ENCODE measurements around the gene SNX6.
"Not testable (repeated sequence)": the region's sequence is repeated elsewhere in the genome, so short reads cannot be mapped to it uniquely, and the experiment has no call there.

Gene SNX6

DNA sequence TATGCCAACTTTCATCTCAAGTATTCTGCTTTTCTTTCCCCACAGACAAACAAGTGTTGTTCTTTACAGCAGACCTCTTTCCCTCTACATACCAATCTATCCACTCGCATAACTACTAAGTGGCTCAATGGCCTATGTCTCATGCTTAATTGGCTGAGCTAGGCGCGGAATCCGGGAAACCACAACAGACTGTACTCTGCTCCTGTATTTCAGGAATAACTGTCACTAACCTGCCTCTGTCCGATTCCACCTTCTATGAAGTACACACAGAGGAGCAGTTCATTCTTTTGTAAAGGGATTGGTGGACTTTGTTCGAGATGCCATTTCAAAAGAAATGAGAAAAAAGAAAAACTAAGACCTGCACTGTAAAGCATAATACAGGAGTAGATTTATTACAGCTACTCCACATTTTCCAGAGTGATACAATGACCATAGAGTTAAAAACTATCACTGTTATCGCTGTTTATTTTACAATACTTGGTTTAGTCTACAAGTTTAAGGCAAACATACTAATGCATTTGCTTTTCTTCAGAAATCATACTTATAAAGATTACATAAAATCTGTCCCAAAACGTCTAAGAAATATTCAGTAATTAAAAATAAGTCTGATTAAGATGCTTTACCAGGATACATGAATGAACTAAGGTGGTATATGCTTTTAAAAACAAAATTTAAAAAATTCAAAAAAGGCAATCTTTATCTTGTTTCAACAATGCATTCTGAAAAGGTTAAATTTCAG lies 67.7 kb downstream of the SNX6 start:
- DNase-seq: not testable (repeated sequence)

DNA sequence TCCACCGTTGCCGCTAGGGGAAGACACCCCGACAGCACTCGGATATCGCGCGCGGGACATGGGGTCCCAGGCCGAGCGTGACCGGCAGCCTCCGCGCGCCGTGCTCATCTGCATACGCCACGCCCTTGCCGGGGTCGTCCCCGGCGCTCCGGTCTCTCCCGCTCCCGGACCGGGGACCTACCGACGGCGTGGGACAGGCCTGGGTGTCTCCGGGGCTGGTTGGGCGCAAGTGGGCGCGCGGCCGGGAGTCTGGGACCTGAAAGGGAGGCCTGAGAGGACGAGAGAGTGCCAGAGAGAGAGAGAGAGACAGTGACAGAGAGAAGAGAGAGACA lies 73.5 kb downstream of the SNX6 start:
- not testable (repeated sequence) for DNase-seq

GRCh38 chr14:34555583-34556497 lies 74.1 kb downstream of the SNX6 start:
- DNase-seq: not testable (repeated sequence)

DNA sequence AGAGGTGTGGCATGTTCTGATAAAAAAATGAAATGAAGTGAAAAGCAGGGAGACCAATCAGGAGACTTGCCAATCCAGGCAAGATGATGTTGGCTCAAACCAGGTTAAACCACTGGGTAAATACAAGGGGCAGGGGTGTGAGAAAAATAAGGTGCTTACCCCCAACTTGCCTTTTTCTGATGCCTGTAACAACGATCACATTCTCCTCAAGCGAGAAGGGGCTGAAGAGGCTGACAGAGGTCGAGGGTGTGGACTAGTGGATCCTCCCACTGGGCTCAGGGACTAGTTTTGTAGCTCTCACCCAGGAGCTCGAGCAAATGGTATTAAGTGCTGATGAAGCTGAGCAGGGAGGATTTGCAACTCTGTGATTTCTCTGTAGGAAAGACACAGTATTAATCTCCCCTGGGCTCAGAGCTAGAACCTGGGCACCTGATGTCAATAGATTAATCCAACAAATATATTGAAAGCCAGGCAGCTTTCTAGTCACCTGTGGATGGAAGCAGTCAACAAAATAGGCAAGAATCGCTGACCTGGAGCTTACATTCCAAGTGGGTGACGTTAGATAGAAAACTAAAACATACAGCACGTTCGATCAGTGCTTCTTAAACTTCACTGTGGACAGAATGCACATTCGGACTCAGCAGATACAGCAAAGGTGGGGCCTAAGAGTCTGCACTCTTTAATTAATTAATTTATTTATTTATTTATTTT lies 75.3 kb downstream of the SNX6 start:
- DNase-seq: no peak

DNA sequence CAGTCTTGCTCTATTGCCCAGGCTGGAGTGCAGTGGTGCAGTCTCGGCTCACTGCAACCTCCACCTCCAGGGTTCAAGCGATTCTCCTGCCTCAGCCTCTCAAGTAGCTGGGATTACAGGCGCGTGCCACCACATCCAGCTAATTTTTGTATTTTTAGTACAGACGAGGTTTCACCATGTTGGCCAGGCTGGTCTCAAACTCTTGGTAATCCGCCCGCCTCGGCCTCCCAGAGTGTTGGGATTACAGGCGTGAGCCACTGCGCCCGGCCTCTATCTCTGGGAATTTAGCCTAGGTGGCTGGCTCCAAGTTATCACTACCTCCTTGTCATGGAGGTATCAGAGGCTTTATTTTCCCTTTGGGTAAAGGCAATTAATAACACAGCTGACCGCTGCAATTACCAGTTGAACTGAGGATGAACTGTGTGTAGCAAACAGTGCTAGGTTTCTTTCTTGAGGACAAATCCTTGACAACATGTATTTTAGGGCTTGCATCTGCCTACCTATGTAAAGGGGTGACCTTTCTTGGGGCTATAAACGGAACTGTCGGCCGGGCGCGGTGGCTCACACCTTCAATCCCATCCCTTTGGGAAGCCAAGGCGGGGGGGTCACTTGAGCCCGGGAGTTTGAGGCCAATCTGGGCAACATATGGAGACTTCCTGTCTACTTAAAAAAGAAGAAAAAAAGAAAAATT lies 80.5 kb downstream of the SNX6 start:
- not testable (repeated sequence) for DNase-seq

DNA sequence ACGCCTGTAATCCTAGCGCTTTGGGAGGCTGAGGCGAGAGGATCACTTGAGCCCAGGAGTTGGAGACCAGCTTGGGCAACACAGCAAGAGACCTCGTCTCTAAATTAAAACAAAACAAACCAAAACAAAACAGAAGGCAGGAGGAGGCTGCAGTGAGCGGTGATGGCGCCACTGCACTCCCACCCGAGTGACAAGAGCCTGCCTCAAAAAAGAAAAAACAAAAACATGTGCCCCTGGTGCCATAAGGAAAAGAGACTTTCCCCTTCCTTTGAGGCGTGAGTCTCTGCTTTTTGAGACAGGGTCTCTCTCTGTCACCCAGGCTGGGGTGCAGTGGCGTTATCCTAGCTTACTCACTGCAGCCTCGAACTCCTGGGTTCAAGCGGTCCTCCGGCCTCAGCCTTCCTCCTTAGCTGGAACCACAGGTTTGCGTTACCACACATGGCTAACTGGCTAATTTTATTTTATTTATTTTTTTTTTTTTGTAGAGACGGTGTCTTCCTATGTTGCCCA lies 81.4 kb downstream of the SNX6 start:
- no peak for DNase-seq

DNA sequence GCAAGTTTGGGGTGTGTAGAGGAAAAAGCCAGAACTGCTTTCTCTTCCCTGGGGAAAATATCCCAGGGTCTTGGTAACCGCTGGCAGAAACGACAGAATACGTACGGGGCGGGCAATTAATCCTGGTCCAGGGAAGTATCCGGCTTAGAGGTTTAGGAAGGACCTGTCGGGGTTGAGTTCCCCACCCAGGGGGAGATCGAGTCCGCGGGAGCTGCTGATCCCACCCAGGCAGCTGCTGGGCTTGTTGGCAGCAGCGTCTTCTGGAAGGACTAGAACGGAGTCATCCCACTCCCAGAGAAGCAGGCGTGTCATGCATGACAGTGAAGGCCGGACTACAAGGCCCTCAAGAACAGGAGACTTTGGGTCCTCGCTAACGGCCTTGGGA lies 82.8 kb downstream of the SNX6 start:
- DNase-seq: not testable (repeated sequence)

DNA sequence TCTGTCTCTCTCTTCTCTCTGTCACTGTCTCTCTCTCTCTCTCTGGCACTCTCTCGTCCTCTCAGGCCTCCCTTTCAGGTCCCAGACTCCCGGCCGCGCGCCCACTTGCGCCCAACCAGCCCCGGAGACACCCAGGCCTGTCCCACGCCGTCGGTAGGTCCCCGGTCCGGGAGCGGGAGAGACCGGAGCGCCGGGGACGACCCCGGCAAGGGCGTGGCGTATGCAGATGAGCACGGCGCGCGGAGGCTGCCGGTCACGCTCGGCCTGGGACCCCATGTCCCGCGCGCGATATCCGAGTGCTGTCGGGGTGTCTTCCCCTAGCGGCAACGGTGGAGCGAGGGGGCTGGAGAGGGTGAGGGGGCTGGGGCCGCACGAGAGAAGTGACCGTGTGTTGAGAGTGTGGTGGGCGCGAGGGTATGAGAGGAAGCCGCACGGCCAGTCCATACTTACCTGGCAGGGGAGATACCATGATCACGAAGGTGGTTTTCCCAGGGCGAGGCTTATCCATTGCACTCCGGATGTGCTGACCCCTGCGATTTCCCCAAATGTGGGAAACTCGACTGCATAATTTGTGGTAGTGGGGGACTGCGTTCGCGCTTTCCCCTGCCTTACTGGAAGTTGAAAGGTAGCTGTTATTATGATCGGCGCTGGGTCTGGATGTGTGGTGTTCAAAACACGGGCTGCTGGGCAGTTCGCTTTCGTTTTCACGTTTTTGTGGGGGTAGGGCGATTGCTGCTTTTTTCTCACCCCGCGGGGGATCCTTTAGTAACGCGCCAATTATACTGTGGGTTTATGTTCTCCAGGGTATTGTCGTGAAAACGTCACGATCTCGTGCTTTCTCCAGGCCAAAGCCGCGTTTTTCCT lies 83.4 kb downstream of the SNX6 start:
- not testable (repeated sequence) for DNase-seq

GRCh38 chr14:34540181-34541059 lies 89.5 kb downstream of the SNX6 start:
- not testable (repeated sequence) for DNase-seq

- no peak for DNase-seq
These were observed 90.4 kb downstream of the SNX6 start, which contains the start of gene EAPP for GRCh38 chr14:34539407-34540180. EAPP (minus strand) TSS chr14:34539701; CDS start chr14:34539628, 73 bp downstream.

DNA sequence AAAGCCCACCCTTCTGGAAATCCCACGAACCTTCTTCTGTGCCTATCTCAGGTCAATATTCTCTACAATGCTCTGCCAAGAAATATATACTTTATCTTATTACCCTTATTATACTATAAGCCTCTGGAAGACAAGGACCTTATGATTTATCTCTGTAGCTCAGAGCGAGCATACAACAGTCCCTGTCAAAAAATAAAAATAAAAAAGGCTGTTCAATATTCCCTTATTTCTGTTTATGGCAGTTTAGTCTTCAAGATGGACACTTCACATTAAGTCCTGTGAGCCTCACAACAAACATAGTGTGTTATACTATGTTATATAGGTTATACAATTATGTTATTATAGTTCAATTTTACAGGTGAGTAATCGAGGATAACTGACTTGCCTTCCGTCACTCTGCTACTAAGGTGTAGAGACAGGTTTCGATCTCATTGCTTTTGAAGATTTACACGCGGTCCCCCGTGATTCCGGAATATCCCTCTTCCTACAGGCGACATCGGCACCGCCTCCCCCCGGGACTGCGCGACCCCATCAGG lies 91.0 kb downstream of the SNX6 start:
- no peak for DNase-seq

GRCh38 chr14:34538096-34538495 lies 91.9 kb downstream of the SNX6 start:
- not testable (repeated sequence) for DNase-seq

- DNase-seq: no peak
These were observed 92.3 kb downstream of the SNX6 start for GRCh38 chr14:34537677-34538009.

DNA sequence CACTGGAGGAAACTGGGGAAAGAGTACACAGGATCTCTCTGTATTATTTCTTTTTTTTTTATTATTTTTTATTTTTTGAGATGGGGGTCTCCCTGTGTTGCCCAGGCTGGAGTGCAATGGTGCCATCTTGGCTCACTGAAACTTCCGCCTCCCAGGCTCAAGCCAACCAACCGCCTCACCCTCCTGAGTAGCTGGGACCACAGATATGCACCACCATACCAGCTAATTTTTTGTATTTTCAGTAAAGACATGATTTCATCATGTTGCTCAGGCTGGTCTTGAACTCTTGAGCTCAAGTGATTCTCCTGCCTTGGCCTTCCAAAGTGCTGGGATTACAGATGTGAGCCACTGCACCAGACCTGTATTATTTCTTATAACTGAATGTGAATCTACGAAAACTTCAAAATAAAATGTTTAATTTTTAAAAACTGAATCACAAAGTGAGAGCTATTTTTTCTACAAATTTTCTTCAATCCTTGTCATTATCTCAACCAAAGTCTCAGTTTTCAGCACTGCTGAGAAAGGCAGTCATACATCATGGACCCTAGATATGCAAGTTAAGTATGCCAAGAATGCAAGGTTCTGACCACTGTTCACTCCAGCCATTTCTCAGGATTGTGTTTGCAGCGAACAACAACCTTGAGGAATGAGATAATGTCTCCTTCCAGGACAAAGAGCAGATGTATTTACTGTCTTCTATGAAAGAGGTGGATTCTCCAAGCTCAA lies 92.8 kb downstream of the SNX6 start:
- no peak for DNase-seq

DNA sequence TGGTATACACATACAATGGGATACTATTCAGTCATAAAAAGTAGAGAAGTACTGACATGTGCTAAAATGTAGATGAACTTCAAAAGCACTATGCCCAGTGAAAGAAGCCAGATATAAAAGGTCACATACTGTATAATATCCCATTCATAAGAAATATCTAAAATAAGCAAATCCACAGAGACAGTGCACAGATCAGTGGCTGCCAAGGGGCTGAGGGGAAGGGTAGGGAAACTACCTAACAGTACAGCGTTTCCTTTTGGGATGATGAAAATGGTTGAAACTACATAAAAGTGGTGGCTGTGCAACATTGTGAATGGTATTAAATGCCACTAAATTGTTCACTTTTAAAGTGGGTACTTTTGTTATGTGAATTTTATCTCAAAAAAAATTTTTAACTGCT lies 102.4 kb downstream of the SNX6 start:
- DNase-seq: no peak

- not testable (repeated sequence) for DNase-seq
These were observed 105.7 kb downstream of the SNX6 start for GRCh38 chr14:34524216-34524615.

- DNase-seq: no peak
These were observed 107.5 kb downstream of the SNX6 start for GRCh38 chr14:34522496-34522895.

DNA sequence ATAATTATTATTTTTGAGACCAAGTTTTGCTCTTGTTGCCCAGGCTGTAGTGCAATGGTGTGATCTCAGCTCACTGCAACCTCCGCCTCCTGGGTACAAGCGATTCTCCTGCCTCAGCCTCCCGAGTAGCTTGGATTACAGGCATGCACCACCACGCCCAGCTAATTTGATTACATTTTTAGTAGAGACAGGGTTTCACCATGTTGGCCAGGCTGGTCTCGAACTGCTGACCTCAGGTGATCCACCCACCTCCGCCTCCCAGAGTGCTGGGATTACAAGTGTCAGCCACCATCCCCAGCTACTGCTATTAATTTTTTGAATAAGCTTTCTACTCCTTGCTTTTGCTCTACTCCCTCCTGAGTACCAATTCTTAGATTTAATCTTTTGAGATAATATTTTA lies 108.9 kb downstream of the SNX6 start:
- DNase-seq: not testable (repeated sequence)
